KMS-11 (cell line): ENCODE data around the gene OSBPL8.

Experiments used
- H2AFZ ChIP-seq: fragments of 200-600 bp; sonication (generic); 2 replicates; pipeline ENCODE4 v1.6.1; 2016; ENCODE audit warnings: antibody characterized with exemption, mixed run types, low read depth
- H3K27ac ChIP-seq: fragments of 200-600 bp; sonication (generic); 2 replicates; pipeline ENCODE4 v1.6.1; 2016; ENCODE audit warnings: mild to moderate bottlenecking, mixed run types
- H3K27me3 ChIP-seq: fragments of 200-600 bp; sonication (generic); 2 replicates; pipeline ENCODE4 v1.6.1; 2017; ENCODE audit warnings: mild to moderate bottlenecking, low read depth, mixed run types, moderate library complexity; ENCODE audit not compliant: insufficient read depth
- H3K36me3 ChIP-seq: fragments of 200-600 bp; sonication (generic); 2 replicates; pipeline ENCODE4 v1.6.1; 2017; ENCODE audit warnings: mild to moderate bottlenecking, mixed run types; ENCODE audit not compliant: insufficient read depth
- H3K4me1 ChIP-seq: fragments of 200-600 bp; sonication (generic); 2 replicates; pipeline ENCODE4 v1.6.1; 2016; ENCODE audit warnings: mild to moderate bottlenecking, low read depth, mixed run types; ENCODE audit not compliant: poor library complexity, severe bottlenecking
- H3K4me2 ChIP-seq: fragments of 200-600 bp; sonication (generic); 2 replicates; pipeline ENCODE4 v1.7.0; 2016; ENCODE audit warnings: mild to moderate bottlenecking, mixed run types
- H3K4me3 ChIP-seq: fragments of 200-600 bp; sonication (generic); IDR thresholded peaks from 2 replicates; pipeline ENCODE4 v1.6.1; 2017; ENCODE audit warnings: low read depth, low read length, mixed read lengths; ENCODE audit not compliant: insufficient read depth
- H3K79me2 ChIP-seq: fragments of 200-600 bp; sonication (generic); 2 replicates; pipeline ENCODE4 v1.6.1; 2016; ENCODE audit warnings: low read depth, mixed run types; ENCODE audit not compliant: insufficient read depth
- H3K9ac ChIP-seq: fragments of 200-600 bp; sonication (generic); 2 replicates; pipeline ENCODE4 v1.6.1; 2016; ENCODE audit warnings: mild to moderate bottlenecking, mixed run types
- H4K20me1 ChIP-seq: fragments of 200-600 bp; sonication (generic); 2 replicates; pipeline ENCODE4 v1.6.1; 2016; ENCODE audit warnings: mild to moderate bottlenecking, mixed run types; ENCODE audit not compliant: insufficient read depth
- CTCF ChIP-seq: fragments of 200-600 bp; sonication (generic); conservative IDR thresholded peaks from 2 replicates; pipeline ENCODE4 v1.6.1; 2017; ENCODE audit warnings: low read depth, mild to moderate bottlenecking, antibody characterized with exemption, low read length, moderate library complexity, mixed read lengths

The OSBPL8 gene

GRCh38 chr12:76428117-76428516 lies 131.5 kb downstream of the OSBPL8 start:
- Histone ChIP-seq H3K4me3 (no peak overlapping the region), H3K79me2 (peaks cover 17% of the 10 kb centered on the region; the same call in 1 of the 2 replicates), H2AFZ (no peak overlapping the region), H3K36me3 (no peaks in the 10 kb centered on the region), H3K4me2 (no peak overlapping the region), H3K27me3 (no peaks in the 10 kb centered on the region), H3K27ac (no peak overlapping the region), H3K4me1 (no peaks in the 10 kb centered on the region), H4K20me1 (no peaks in the 10 kb centered on the region), H3K9ac (no peak overlapping the region)
- TF ChIP-seq CTCF, result no peak

GRCh38 chr12:76426160-76426559 lies 133.4 kb downstream of the OSBPL8 start:
- H3K27ac ChIP-seq, result no peak overlapping the region
- no peak overlapping the region for H3K4me2 ChIP-seq
- H3K4me1 ChIP-seq, result no peaks in the 10 kb centered on the region
- H3K27me3 ChIP-seq, result no peaks in the 10 kb centered on the region
- H2AFZ ChIP-seq, result no peak overlapping the region
- peaks cover 17% of the 10 kb centered on the region; the same call in 1 of the 2 replicates for H3K79me2 ChIP-seq
- no peak overlapping the region for H3K4me3 ChIP-seq
- H3K9ac ChIP-seq, result no peak overlapping the region
- no peak for TF ChIP-seq CTCF
- H3K36me3 ChIP-seq, result no peaks in the 10 kb centered on the region
- no peaks in the 10 kb centered on the region for H4K20me1 ChIP-seq

- Histone ChIP-seq H3K36me3 (no peaks in the 10 kb centered on the region), H4K20me1 (no peaks in the 10 kb centered on the region), H3K27me3 (no peaks in the 10 kb centered on the region), H3K27ac (no peak overlapping the region), H3K4me3 (no peak overlapping the region), H3K9ac (no peak overlapping the region), H3K79me2 (peaks cover 13% of the 10 kb centered on the region; the same call in 1 of the 2 replicates), H3K4me1 (no peaks in the 10 kb centered on the region), H2AFZ (no peak overlapping the region), H3K4me2 (no peak overlapping the region)
- no peak for TF ChIP-seq CTCF
Measured at GRCh38 chr12:76424941-76425340, 134.6 kb downstream of the OSBPL8 start.

GRCh38 chr12:76422543-76423438 lies 136.8 kb downstream of the OSBPL8 start:
- Histone ChIP-seq H2AFZ (no peak overlapping the region), H3K36me3 (no peaks in the 10 kb centered on the region)

More at GRCh38 chr12:76422543-76423438, 136.8 kb downstream of the OSBPL8 start:
- Histone ChIP-seq H3K9ac (no peak overlapping the region), H3K27ac (no peak overlapping the region), H4K20me1 (no peaks in the 10 kb centered on the region), H3K27me3 (no peaks in the 10 kb centered on the region), H3K4me1 (peaks cover 6% of the 10 kb centered on the region), H3K4me3 (no peak overlapping the region), H3K79me2 (no peaks in the 10 kb centered on the region), H3K4me2 (no peak overlapping the region)
- no peak for TF ChIP-seq CTCF
